HG02642 (cell line): ENCODE data around the gene RPSA.
"Not testable (repeated sequence)": the region's sequence is repeated elsewhere in the genome, so short reads cannot be mapped to it uniquely, and the experiment has no call there.

Source experiments
- ATAC-seq: cut with Tn5 transposase; IDR thresholded peaks from one replicate; pipeline ENCODE4 v1.9.1; 2021; ENCODE audit warnings: mild to moderate bottlenecking; ENCODE audit not compliant: unreplicated experiment, poor library complexity

Gene RPSA

DNA sequence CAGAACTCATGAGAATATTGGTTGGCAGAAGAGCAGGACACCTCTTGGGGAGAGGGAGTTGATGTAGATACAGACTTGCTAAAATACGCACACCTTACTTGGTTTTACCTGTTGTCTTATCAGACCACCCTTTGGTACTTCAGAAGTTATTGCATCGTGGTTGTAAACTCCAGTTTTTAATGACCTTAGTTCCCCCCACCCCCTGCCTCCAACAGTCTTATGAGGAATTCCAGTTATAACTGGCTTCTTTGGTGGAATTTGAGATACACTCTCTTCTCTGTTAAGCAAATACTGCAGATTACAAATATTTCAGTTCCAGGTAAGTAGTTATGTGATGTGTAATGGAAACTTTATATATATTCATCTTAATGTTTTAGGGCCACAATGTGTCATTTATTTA is 18.4 kb upstream of the RPSA start:
- ATAC-seq, result no peak

DNA sequence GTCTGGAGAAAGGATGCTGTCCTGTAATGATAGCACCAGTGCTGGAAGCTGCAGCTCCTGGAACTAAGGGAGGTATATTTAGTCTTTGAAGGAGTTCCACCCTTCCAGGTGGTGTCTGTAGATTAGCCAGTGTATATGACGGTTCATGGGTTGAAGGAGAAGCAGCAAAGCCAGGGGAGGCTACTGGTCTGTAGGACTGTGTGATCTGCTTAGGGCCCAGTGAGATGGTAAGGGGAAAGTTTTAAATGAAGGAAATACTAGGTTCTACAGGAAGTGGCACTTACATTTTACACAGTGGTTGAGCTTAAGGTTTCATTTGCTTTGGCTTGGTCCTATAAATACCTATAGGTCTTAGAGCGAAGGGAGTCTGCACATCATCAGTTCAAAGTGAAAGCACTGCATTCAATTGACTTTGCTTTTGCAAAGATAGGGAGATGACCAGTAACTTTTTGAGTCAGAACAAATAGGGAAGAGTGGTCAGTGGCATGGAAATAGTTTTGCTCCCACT is 17.7 kb upstream of the RPSA start:
- peak; percentile 67 for ATAC-seq

DNA sequence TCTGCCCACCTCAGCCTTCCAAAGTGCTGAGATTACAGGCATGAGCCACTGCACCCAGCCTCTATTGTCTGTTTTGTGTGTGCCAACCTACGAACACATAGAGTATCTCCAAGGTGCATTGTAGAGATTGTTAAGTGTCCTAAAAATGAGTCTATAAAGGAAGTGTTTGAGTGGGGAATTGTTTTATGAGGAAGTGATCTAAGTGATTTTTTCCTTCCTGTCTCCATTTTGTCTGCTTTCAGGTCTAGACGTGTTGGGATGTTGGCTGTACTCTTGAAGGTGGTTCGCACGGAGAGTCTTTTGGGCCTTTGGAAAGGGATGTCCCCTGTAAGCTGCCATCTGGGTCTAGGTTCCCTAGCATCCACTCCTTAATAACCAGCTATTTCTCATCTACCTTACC is 16.3 kb upstream of the RPSA start:
- ATAC-seq, result no peak

DNA sequence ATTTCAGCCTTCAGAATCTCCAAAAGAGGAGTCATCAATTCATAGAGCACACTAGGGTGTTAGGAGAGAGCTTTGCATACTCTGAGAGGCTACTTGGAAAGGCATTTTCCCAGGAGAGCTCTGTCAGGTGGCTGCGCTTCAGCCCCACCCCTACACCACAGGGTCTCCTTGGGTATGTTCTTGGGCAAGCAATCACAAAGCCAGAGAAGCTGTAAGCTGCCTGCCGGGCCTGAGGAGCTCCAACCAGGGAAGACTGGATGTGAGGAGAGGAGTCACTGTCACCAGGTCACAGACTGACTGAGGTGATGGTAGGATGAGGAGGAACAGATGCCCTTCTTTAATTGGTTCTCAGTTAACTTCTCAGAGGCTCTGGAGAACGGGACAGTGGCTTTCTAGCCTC is 9.8 kb upstream of the RPSA start:
- ATAC-seq, result no peak

DNA sequence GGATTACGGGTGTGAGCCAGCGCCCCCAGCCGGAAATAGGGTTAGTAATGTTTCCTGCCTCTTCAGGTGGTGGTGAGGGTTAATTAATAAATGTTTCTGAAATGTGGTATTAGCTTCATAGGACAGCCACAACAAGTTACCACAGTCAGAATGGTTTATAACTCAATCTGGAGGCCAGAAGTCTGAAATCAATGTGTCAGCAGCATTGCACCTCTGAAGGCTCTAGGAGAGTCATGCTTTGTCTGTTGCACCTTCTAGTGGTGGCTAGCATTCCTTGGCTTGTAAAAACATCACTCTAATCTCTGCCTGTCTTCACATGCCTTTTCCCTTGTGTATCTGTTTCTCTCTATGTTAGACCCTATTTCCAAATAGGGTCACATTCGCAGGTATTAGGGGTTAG is 7.8 kb upstream of the RPSA start:
- no peak for ATAC-seq

DNA sequence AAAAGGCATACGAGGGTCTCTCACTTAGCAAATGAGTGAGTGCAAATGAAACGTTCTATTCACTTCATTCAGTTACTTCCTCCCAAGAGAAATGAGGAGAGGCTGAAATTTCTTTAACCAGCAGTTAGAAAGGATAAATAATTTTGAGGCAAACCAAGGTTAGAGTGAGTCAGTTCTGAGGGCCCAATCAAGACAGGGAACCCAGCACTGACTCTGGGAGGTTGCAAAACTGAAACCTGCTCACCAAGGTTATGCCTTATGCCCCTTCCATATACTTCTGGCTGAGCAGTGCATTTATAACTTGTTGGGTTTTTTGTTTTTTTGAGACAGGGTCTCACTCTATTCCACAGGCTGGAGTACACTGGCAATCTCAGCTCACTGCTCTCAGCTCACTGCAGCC is 4.5 kb upstream of the RPSA start:
- no peak for ATAC-seq

DNA sequence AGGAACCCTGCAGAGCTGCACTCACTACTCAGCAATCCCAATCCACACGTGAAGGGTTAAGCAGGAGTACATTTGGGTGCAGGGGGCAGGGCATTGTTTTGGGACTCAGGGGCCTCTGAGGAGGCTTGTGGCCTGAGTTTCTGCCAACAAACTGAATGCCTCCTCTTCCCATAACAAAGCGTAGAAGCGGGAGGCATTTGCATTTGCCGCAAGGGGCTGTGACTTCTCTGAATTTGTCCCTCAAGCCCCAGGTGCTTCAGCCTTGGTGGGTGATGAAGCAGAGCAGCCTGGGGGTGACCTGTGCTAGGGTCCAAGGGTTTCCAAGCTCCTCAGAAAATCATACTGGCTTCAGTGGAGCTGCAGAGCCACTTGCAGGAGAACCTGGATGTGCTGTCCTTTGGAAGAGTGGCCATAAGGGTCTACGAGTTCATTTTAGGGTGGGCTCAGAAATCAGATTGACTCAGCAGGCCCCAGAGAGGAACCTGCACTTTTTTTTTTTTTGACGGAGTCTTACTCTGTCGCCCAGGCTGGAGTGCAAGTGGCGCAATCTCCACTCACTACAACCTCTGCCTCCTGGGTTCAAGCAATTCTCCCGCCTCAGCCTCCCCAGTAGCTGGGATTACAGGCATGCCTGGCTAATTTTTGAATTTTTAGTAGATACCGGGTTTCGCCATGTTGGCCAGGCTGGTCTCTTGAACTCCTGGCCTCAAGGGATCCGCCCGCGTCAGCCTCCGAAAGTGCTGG is 1.4 kb upstream of the RPSA start:
- ATAC-seq, result no peak

DNA sequence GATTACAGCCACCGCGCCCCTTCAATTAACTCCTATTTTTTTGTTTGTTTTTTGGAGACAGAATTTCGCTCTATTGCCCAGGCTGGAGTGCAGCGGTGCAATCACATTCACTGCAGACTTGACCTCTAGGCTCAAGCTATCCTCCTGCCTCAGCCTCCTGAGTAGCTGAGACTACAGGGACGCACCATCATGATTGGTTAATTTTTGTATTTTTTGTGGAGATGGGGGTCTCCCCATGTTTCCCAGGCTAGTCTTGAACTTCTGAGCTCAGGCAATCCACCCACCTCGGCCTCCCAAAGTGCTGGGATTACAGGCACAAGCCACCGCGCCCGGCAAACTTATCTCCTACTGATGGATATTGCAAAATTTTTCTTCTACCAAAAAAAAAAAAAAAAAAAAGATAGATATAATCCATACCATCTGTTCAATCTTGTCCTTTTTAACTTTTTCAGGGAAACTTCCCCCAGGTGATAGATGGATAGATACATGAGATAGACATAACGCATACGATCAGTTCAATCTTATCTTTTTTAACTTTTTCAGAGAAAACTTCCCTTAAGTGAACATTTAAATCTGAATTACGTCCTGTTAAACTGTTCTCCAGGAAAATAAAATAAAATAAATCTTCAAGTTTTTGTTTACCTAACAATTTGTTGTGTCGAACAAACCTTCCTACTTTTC is 693 bp upstream of the RPSA start:
- ATAC-seq, result no peak

DNA sequence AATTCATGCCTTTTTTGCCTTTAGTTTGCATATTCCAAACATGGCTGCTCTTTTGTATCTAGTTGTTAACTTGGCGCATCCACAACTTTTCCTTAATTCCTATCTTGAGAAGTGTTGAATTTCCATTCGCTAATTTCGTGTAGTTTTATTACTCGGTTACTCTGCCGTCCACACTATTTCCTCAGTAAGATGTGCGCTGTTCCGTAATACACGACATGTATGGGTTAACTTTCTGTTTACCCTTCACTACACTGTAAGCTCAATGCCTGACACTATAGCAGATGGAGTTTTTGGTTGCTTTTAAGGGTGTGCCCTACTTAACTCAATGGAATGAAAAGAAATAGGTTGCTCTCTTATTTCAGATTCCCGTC is 724 bp downstream of the RPSA start:
- no peak for ATAC-seq

DNA sequence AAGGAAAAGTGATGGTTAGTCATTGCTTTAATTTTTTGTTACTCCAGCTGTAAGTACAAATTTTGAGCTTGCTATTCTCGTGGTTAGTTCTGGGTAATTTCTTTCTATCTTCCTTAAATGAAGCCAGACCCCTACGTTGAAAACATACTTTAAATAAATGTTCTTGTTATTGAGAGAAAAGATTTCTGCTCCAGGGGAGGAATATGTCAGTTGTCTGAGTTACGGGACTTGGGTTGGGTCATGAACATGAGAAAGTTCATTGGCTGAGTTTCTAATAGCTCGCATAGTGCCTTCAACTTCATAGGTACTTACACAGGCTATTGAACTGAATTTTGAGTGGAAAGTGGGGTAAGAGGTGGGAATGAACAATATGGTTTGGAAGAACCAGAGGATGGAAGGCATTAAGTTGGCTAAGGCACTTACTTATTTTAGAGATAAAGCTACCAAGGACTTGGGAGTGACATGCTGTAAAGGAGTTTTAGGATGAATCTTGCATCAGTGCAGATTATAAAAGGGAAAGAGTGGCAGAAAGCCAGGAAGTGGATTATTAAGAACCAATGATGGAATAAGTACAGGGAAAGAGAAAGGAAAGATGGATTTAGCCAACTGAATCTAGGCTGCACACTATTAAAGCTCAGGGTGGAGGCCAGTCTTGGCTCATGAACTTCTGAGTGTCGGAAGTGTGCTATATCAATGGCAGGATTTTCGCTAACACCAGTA is 1.4 kb downstream of the RPSA start:
- no peak for ATAC-seq

DNA sequence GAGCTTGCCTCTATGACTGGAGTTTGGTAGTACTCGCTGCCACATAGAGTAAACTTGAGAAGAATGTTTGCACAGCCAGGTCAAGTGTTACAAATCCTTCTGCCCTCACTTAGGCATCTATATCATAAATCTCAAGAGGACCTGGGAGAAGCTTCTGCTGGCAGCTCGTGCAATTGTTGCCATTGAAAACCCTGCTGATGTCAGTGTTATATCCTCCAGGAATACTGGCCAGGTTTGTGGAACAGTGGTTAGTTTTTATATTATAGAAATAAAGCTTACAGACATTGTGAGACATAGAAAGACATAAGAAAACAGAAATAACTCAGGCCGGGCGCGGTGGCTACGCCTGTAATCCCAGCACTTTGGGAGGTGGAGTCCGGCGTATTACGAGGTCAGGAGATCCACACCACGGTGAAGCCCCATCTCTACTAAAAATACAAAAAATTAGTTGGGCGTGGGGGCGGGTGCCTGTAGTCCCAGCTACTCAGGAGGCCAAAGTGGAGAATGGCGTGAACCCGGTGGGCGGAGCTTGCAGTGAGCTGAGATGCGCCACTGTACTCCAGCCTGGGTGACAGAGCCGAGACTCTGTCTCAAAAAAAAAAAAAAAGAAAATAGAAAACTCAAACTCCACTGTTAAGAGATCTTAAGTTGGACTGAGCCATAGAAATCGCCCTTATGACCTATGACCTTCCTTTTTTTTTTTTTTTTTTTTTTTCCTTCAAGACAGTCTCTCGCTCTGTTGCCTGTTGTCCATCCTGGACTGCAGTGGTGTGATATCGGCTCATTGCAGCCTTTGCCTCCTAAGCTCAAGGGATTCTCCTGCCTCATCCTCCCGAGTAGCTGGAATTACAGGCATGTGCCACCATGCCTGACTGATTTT is 2.2 kb downstream of the RPSA start:
- ATAC-seq, result no peak

DNA sequence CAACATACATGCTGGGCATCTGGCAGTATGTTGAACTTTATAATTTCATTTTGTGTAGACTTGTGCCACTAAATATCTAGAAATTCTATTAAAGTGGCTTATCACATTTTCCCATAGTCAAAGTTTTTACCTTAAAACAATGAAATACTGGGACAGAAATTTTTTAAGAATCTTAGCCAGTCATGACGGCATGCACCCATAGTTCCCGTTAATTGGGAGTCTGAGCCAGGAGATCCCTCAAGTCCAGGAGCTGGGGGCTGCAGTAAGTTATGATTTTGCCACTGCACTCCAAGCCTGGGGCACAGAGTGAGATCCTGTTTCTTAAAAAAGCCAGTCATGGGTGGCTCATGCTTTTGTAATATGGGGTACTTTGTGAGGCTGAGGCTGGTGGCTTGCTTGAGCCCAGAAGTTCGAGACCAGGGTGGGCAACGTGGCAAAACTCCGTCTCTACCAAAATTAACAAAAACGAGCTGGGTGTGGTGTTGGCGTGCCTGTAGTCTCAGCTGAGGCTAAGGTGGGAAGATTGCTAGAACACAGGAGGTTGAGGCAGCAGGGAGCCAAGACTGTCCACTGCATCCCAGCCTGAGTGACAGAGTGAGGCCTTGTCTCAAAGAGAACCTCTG is 3.1 kb downstream of the RPSA start:
- no peak for ATAC-seq

DNA sequence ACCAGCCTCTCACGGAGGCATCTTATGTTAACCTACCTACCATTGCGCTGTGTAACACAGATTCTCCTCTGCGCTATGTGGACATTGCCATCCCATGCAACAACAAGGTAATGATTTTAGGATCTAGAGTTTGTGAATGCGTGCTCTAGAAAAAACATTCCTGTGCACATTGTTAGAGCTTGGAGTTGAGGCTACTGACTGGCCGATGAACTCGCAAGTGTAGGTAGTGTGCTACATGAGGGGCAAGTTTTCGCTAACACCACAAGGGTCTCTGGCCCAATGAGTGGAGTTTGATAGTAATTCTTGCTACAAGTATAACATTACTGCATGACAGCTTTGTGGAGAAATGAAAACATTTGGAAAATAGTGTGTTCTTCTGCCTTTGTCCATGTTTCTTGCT is 4.4 kb downstream of the RPSA start:
- ATAC-seq, result no peak

DNA sequence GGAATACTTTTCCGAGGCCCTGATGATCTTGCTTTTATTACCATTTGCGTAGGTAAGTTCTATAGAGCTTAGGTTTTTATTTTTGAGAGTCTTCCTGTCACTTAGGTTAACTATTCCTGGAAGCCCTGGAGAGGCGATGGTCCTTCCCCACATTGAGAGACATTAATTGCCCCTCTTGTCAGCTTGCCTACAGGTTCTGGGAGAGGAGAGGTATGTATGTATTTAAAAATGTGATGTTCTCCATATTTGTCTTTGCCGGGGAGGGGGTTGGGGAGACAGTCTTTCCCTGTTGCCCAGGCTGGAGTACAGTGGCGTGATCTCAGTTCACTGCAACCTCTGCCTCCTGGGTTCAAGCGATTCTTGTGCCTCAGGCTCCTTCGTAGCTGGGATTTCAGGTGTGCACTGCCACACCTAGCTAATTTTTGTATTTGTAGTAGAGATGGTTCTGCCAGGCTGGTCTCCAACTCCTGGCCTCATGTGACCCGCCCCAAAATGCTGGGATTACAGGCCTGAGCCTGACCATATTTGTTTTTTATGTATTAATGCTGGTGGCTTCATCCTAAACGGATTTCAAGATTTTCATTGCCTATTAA is 6.2 kb downstream of the RPSA start:
- no peak for ATAC-seq

DNA sequence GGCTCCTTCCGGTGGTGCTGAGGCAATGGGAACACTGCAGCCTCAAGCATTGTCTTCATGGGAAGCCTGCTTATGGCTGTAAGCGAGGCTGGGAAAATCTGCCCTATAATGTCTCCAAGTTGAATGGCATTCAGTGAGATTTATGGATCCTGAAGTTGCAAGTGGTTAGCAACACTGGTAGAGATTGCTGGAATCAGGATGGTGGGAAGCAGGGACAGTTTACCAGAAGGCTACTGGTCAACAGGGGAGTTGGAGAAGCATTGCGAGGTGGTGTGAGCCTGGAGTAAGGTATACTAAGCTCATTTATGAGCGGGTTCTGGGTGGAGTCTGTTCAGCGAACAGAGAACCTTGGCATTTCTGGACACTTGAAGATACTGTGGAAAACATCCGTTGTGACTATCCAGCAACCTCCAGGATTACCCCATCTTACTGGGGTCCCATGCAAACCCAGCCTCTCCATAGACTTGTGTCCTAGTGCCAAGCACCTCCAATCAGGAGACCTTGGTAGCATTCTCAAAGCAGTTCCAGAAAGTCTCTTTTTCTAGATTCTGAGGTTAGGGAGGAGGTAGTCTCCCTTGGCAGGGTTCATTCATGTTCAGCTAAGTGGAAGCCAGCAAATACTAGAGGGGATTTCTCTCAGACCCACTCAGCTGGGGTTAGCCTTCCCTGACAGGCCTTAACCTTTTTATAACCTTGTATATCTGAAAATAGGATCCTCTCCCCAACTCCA is 7.3 kb downstream of the RPSA start:
- ATAC-seq, result no peak

DNA sequence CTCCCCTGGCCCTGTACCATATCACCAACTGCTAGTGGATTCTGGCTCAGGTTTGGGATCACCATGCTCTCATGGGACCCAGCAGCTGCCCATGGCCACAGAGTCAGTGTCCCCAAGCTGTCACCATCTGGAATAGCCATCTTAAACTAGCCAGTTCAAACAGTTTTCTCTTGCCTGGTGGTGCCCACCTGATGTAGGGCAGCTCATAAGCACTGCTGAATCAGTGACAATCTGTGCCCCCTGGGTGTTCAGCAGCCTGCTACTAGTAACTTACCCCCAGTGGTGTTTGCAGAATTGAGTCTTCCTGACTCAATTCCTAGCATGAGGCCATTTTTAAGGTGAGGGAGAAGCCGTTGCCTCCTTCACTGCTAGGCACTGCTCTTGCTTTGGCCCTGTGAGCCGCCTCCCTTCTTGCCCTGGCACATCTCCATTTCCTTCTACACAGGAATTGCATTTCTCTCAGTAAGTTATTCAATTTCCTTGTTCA is 7.9 kb downstream of the RPSA start:
- no peak for ATAC-seq

DNA sequence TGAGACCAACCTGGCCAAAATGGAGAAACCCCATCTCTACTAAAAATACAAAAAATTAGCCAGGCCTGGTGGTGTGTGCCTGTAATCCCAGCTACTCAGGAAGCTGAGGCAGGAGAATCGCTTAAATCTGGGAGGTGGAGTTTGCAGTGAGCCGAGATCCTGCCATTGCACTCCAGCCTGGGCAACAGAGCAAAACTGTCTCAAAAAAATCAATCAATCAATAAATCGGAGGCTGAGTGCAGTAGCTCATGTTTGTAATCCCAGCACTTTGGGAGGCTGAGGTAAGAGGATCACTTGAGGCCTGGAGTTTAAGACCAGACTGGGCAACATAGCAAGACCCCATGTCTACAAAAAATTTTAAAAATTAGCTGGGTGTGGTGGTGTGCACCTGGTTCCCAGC is 8.8 kb downstream of the RPSA start:
- not testable (repeated sequence) for ATAC-seq

DNA sequence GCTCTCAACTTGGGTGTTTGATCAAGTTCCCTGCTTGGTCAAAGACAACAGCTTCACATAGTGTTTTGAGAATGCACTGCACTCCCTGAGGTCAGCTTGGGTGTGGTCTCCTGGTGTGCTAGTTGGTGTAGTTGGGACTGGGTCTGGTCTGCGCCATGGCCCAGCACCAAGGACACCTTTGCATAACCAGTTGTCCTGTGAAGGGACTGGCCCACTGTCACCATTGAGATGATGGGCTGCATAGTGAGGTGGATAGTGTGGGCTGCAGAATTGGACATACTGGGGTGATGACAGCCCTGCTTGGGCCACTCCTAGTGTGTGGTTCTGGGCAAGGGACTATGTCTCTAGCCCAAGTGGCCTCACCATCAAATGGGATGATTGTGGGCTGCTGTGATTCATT is 9.5 kb downstream of the RPSA start:
- no peak for ATAC-seq

DNA sequence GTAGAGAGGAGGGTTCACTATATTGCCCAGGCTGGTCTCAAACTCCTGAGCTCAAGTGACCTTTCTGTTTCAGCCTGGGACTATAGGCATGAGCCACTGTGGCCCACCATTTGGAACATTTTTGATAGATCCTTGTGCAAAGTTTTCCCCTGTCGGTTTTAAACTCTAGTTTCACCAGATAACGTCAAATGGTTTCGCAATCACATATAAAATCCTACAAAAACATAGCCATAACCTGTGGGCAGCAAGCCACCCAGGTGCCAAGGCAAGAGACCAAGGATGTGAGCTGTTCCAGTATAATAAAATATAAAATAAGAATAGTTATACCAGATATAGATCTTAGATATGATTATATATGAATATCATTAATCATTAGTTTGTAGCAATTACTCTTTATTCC is 10.5 kb downstream of the RPSA start:
- not testable (repeated sequence) for ATAC-seq
